Measurements from ENCODE around the gene MYRIP.

The MYRIP gene

DNA sequence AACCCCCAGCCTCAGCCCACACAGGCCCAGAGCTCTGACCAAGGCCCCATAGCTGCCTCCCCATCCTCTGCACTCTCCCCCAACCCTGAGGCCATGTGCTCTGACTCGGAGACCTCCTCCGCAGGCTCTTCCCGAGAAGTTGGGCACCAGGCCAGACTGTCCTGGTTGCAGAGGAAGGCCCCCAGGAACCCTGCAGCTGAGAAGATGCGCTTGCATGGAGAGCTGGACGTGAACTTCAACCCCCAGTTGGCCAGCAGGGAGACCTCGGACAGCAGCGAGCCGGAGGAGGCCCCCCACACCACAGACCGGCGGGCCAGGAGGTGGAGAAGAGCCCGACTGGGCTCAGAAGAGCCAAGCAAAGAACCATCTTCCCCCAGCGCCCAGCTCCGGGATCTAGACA lies 380.6 kb downstream of the MYRIP start:
- no peaks in the 10 kb centered on the region for H3K27me3 Mint-ChIP-seq
- no peaks in the 10 kb centered on the region for H3K9me3 Mint-ChIP-seq
- no peaks in the 10 kb centered on the region for H3K36me3 Mint-ChIP-seq (ENCODE audit: low read depth)
- intact Hi-C loops (cut with micrococcal nuclease): loop anchor here (5.0 kb wide), 2 partner anchors 37 to 332 kb away; partner anchors contain the start of gene ZNF621
- no peak overlapping the region for H3K4me3 Mint-ChIP-seq
- no peak overlapping the region for H3K27ac Mint-ChIP-seq
- no peaks in the 10 kb centered on the region for H3K4me1 Mint-ChIP-seq (ENCODE audit: low read depth)

DNA sequence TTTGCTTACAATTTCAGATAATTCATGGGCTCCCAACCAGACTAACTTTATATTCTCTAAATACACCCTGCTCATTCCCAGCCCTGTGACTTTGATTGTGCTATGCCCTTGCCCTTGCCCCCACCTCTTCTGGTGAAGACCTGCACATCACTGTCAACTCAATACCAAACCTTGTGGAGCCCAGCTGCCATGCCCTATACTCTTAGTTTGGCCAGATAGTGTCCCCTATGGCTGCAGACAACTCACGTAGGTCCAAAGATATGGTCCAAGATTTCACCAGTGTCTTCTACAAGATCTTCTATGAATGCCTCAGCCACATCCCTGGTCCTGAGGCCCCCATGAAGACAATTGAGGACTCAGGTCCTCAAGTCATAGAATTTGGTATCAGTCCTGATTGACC lies 381.8 kb downstream of the MYRIP start:
- Mint-ChIP-seq H3K27me3 (no peaks in the 10 kb centered on the region), H3K4me3 (no peak overlapping the region), H3K4me1 (ENCODE audit: low read depth) (no peaks in the 10 kb centered on the region), H3K9me3 (no peaks in the 10 kb centered on the region), H3K36me3 (ENCODE audit: low read depth) (no peaks in the 10 kb centered on the region), H3K27ac (no peak overlapping the region)
- intact Hi-C loops (cut with micrococcal nuclease): loop anchor here (5.0 kb wide), 2 partner anchors 36 to 331 kb away; partner anchors contain the start of gene ZNF621

DNA sequence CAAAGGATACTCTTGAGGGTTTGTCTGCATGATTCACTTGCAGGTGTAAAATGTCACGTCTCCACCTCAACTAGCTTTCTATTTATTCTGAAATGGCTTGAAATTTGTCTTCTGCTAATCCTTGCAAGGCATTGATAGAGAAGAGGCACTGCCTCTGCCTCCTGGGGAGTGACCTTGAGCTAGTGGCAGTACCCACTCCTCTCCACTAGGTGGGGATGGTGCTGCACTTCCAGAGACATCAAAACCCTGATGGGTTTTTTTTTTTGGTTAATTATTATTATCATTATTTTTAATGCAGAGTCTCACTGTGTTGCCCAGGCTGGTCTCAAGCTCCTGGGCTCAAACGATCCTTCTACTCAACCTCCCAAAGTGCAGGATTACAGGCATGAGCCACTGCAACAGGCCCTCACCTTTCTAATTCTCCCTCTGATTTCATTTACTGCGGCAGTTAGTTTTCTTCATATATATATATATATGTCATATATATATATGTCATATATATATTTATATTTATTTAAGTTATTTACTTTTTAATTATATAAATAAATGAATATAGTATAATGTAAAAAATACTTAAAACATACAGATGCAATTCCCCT lies 382.5 kb downstream of the MYRIP start:
- intact Hi-C loops (cut with micrococcal nuclease): loop anchor here (1.0 to 5.0 kb wide), 3 partner anchors 35 to 330 kb away; partner anchors contain the start of gene ZNF621
- no peaks in the 10 kb centered on the region for H3K27me3 Mint-ChIP-seq
- H3K4me1 Mint-ChIP-seq (ENCODE audit: low read depth): no peaks in the 10 kb centered on the region
- H3K9me3 Mint-ChIP-seq: no peaks in the 10 kb centered on the region
- H3K27ac Mint-ChIP-seq: no peak overlapping the region
- H3K36me3 Mint-ChIP-seq (ENCODE audit: low read depth): no peaks in the 10 kb centered on the region
- no peak overlapping the region for H3K4me3 Mint-ChIP-seq

DNA sequence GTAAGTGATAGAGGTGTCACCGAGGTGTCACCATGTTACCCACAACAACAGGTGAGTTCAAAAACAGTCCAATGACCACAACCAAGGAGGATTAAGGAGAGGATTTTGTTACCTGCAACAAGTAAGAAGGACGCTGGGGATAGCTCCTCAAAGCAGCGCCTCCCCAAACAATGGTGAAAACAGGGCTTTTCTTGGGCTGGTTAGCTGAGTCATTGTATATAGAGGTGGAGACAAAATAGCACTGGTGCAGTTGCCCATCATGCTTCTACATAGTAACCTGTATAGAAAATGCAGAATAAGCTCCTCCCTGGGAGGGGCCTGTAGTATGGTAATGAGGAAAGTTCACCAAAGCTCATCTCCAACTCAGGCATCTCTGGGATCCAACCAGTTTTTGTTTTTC lies 383.2 kb downstream of the MYRIP start:
- intact Hi-C loops (cut with micrococcal nuclease): loop anchor here (1.0 to 5.0 kb wide), 3 partner anchors 35 to 330 kb away; partner anchors contain the start of gene ZNF621
- Mint-ChIP-seq H3K27me3 (no peaks in the 10 kb centered on the region), H3K4me3 (no peak overlapping the region), H3K36me3 (ENCODE audit: low read depth) (no peaks in the 10 kb centered on the region), H3K4me1 (ENCODE audit: low read depth) (no peaks in the 10 kb centered on the region), H3K9me3 (no peaks in the 10 kb centered on the region), H3K27ac (no peak overlapping the region)

DNA sequence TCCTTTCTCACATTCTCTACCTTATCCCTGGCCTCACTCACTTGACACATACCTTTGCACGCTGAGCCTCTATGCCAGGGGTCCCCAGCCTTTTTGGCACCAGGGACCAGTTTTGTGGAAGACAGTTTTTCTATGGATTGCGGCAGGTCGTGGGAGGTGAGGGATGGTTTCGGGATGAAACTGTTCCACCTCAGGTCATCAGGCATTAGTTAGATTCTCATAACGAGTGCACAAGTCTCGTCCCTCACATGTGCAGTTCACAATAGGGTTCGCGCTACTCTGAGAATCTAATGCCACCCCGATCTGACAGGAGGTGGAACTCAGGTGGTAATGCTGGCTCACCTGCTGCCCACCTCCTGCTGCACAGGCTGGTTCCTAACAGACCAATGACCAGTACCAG lies 387.6 kb downstream of the MYRIP start:
- Mint-ChIP-seq H3K4me1 (ENCODE audit: low read depth) (no peaks in the 10 kb centered on the region), H3K27ac (no peak overlapping the region), H3K4me3 (no peak overlapping the region), H3K9me3 (no peaks in the 10 kb centered on the region), H3K27me3 (no peaks in the 10 kb centered on the region), H3K36me3 (ENCODE audit: low read depth) (no peaks in the 10 kb centered on the region)
- intact Hi-C loops (cut with micrococcal nuclease): no loop called here

DNA sequence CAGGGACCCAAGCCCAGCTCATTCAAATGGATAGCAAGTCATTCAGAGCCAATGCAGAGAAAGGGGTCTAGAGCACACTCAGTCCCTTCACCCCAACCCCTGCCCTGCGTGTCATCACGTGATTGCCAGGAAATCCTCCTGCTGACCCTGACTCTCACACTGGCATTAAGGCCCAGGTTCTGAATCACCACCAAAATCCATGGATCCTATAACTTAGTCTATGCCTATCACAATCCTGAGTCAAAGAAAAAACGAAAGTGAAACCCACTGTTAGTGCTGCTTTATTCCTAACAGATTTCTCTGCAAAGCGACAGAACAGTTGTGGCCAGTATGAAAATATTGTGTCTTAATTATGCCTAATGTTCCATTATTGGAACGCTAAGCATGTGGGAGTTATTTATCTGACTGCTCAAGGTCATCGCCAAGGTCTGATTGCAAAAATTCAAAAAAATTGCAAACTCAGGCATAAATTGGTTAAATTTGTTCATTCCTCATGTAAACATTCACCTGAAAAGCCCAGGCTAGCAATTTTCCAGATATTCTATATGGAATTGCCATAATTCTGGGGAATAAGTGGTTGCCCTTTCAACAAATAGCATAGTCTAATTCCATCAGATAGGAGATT lies 391.4 kb downstream of the MYRIP start:
- no peak overlapping the region for H3K27ac Mint-ChIP-seq
- H3K4me3 Mint-ChIP-seq: no peak overlapping the region
- H3K27me3 Mint-ChIP-seq: no peaks in the 10 kb centered on the region
- no peaks in the 10 kb centered on the region for H3K9me3 Mint-ChIP-seq
- intact Hi-C loops (cut with micrococcal nuclease): no loop called here
- H3K4me1 Mint-ChIP-seq (ENCODE audit: low read depth): peaks cover 7% of the 10 kb centered on the region
- no peaks in the 10 kb centered on the region for H3K36me3 Mint-ChIP-seq (ENCODE audit: low read depth)

DNA sequence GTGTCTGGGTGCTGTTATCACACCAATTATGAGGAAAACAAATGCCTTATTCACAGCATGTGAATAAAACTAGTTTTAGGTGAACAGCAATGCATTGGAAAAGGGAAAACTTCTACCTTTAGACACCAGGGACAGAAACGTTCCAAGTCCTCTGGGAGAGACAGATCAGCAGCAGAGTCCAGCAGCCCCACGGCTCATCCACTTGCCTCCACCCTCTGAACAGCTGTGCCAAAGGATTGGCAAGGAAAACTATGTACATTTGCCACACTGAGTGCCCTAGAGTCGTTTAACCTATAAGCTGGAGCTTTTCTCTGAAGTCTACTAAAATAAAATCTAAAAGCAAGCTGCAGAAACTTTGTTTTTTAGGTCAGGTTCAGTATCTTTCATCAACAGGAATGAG lies 392.4 kb downstream of the MYRIP start:
- no peak overlapping the region for H3K4me3 Mint-ChIP-seq
- no peak overlapping the region for H3K27ac Mint-ChIP-seq
- intact Hi-C loops (cut with micrococcal nuclease): no loop called here
- H3K4me1 Mint-ChIP-seq (ENCODE audit: low read depth): peaks cover 7% of the 10 kb centered on the region
- H3K36me3 Mint-ChIP-seq (ENCODE audit: low read depth): no peaks in the 10 kb centered on the region
- no peaks in the 10 kb centered on the region for H3K9me3 Mint-ChIP-seq
- no peaks in the 10 kb centered on the region for H3K27me3 Mint-ChIP-seq

DNA sequence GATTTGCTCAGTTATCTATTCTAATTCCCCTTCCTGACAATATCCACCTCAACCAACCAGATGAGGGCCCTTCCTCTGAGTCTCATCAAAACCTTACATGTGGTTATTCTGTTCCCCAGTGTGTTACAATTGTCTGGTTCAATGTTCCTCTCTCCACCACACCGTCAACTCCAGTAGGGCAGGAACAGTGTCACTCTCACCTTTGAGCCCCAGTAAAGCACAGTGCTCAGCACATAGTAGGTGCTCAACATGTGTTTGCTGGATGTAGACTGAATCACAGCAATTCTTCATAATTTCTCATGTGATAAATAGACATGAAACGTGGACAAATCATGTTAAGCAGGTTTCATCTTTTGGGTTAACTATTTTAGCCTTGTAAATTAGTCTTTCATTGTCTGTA lies 397.1 kb downstream of the MYRIP start:
- no peaks in the 10 kb centered on the region for H3K36me3 Mint-ChIP-seq (ENCODE audit: low read depth)
- H3K27me3 Mint-ChIP-seq: no peaks in the 10 kb centered on the region
- intact Hi-C loops (cut with micrococcal nuclease): no loop called here
- H3K4me1 Mint-ChIP-seq (ENCODE audit: low read depth): peaks cover 27% of the 10 kb centered on the region
- H3K4me3 Mint-ChIP-seq: no peak overlapping the region
- no peak overlapping the region for H3K27ac Mint-ChIP-seq
- no peaks in the 10 kb centered on the region for H3K9me3 Mint-ChIP-seq

DNA sequence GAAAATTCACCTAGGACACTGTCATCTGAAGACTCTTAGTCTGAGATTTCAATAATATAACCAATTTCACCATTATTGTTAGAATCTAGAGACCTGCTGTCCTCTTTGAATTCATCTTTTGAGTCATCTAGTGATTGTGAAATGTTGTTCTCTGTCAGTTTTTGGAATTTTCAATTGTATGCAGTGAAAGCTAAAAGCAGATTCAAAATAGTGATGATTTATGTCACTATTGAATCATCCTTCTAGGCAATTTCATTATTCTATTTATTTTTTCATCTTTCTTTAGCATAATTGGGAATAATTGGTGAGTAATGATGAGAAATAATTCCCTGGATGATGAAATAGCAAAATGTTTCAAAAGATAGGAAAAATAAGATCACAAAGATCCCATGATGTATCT lies 398.4 kb downstream of the MYRIP start:
- Mint-ChIP-seq H3K27me3 (no peaks in the 10 kb centered on the region), H3K36me3 (ENCODE audit: low read depth) (no peaks in the 10 kb centered on the region), H3K4me3 (no peak overlapping the region), H3K27ac (no peak overlapping the region), H3K9me3 (no peaks in the 10 kb centered on the region), H3K4me1 (ENCODE audit: low read depth) (peaks cover 28% of the 10 kb centered on the region)
- intact Hi-C loops (cut with micrococcal nuclease): no loop called here

DNA sequence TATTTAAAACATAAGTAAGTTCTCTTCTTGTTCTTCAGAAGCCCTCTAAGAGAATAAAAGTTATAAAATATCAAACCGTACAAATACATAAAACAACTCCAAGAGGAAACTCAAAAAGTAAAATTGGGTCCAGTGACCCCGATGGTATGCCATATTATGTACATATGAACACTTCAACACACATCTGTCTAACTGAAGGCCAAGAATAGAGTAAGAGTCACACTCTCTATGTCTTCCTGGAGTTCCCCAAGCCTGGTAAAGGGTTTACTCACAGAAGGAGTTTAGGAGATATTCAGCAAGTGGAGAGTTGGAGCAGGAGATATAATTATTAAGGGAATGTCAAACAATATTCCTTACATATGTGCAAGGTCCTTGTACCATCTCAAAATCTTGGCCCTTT lies 398.8 kb downstream of the MYRIP start:
- intact Hi-C loops (cut with micrococcal nuclease): no loop called here
- peaks cover 28% of the 10 kb centered on the region for H3K4me1 Mint-ChIP-seq (ENCODE audit: low read depth)
- no peaks in the 10 kb centered on the region for H3K27me3 Mint-ChIP-seq
- H3K36me3 Mint-ChIP-seq (ENCODE audit: low read depth): no peaks in the 10 kb centered on the region
- no peak overlapping the region for H3K4me3 Mint-ChIP-seq
- H3K27ac Mint-ChIP-seq: no peak overlapping the region
- H3K9me3 Mint-ChIP-seq: no peaks in the 10 kb centered on the region

DNA sequence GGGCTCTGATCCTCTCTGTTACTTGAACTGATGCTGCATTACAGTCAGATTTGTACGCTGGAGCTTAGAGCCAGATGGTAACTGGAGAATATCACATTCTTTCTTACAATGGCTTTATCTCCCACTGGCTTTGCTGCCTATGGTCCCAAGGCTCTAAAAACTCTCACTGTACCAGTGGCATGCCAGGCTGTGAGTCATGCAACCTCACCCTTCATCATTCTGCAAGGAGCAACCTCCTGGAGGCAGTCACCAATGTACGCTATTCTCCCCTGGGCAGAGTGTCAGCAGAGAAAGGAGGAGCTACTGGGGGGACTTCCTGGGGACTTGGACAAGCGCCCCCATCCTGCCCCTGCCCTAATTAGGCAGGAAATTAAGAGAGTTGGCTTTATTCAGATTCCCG lies 402.2 kb downstream of the MYRIP start:
- Mint-ChIP-seq H3K9me3 (no peaks in the 10 kb centered on the region), H3K4me1 (ENCODE audit: low read depth) (peaks cover 27% of the 10 kb centered on the region), H3K4me3 (no peak overlapping the region), H3K27me3 (no peaks in the 10 kb centered on the region), H3K36me3 (ENCODE audit: low read depth) (no peaks in the 10 kb centered on the region), H3K27ac (no peak overlapping the region)
- intact Hi-C loops (cut with micrococcal nuclease): no loop called here

DNA sequence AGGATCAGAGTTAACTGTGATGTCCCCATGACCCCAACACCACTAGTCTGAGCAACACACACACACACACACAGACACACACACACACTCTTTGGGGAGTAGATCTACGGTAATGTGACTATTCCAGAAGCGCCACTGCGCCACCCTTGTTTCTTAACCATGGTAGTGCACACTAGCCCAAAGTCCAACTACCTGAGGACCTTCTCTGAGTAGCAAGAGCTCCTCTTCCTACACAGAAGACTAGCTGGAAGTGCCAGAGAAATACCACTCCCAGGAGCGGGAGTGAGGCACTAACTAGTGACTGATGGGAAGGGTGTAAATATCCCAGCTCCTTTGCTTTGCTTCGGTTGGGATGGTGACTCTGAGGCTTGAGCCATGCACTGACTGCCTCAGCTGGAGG lies 404.1 kb downstream of the MYRIP start:
- no peaks in the 10 kb centered on the region for H3K36me3 Mint-ChIP-seq (ENCODE audit: low read depth)
- intact Hi-C loops (cut with micrococcal nuclease): no loop called here
- no peak overlapping the region for H3K27ac Mint-ChIP-seq
- no peaks in the 10 kb centered on the region for H3K27me3 Mint-ChIP-seq
- H3K9me3 Mint-ChIP-seq: no peaks in the 10 kb centered on the region
- no peak overlapping the region for H3K4me3 Mint-ChIP-seq
- H3K4me1 Mint-ChIP-seq (ENCODE audit: low read depth): peaks cover 20% of the 10 kb centered on the region

DNA sequence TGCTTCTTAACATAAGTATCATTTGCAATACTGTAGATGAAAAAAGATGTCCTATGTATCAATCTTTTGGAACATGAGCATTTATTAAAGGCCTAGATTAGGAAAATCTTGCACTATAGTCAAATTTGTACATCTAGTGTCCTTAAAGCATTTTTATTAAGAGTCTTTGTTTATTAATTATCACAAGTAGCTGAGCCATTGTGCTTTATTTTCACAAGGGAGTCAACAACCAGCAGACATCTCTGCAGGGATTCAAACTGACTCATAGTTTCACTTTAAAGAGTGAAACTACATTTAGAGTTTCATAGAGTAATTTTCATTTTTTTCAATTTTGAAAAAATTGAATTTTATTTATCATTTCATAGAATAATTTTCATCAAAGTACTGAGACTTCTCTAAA lies 405.6 kb downstream of the MYRIP start:
- no peak overlapping the region for H3K27ac Mint-ChIP-seq
- H3K4me1 Mint-ChIP-seq (ENCODE audit: low read depth): peaks cover 20% of the 10 kb centered on the region
- intact Hi-C loops (cut with micrococcal nuclease): no loop called here
- no peaks in the 10 kb centered on the region for H3K27me3 Mint-ChIP-seq
- H3K36me3 Mint-ChIP-seq (ENCODE audit: low read depth): no peaks in the 10 kb centered on the region
- H3K4me3 Mint-ChIP-seq: no peak overlapping the region
- H3K9me3 Mint-ChIP-seq: no peaks in the 10 kb centered on the region

DNA sequence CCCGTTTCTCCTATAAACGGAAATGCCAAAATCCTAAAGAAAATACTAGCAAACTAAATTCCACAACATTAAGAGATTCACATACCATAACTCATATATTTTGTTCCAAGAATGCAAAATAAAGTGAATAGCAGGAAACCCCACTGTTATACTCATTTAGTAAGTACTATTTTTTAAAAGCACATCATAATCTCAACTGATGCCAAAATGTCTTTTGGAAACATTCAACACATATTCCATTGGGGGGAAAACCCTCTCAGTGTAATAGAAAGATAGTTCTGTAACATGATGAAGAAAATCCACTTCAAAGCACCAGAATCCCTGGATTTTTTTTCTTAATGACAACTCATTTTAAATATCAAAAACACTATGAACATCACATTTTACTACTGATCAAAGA lies 407.1 kb downstream of the MYRIP start:
- no peak overlapping the region for H3K27ac Mint-ChIP-seq
- no peak overlapping the region for H3K4me3 Mint-ChIP-seq
- H3K27me3 Mint-ChIP-seq: no peaks in the 10 kb centered on the region
- H3K9me3 Mint-ChIP-seq: peaks cover 10% of the 10 kb centered on the region
- H3K4me1 Mint-ChIP-seq (ENCODE audit: low read depth): peaks cover 8% of the 10 kb centered on the region
- intact Hi-C loops (cut with micrococcal nuclease): no loop called here
- H3K36me3 Mint-ChIP-seq (ENCODE audit: low read depth): no peaks in the 10 kb centered on the region

DNA sequence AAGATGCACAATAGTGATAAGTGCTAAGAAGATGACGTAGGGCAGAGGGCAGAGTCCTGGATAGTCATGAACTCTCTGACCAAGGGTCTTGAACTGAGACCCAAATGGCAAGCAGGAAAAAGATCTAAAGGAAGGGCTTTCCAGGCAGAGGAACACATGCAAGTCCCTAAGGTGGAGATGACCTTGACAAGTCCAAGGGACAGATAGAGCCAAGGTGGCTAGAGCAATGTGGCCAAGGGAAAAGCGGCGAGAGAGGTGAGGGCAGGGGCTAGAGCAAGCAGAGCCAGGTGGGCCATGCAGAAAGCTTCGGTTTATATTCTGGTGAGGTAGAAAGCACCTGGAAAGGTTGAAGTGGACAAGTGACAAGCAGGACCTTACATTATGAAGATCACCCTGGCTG lies 414.4 kb downstream of the MYRIP start:
- no peak overlapping the region for H3K4me3 Mint-ChIP-seq
- peaks cover 2% of the 10 kb centered on the region for H3K27me3 Mint-ChIP-seq
- no peaks in the 10 kb centered on the region for H3K36me3 Mint-ChIP-seq (ENCODE audit: low read depth)
- H3K9me3 Mint-ChIP-seq: peaks cover 10% of the 10 kb centered on the region
- intact Hi-C loops (cut with micrococcal nuclease): no loop called here
- peaks cover 6% of the 10 kb centered on the region for H3K4me1 Mint-ChIP-seq (ENCODE audit: low read depth)
- no peak overlapping the region for H3K27ac Mint-ChIP-seq
